ENCODE results near the gene TRAPPC10. TPM values are rescaled to one million over a fixed set of nuclear protein-coding genes. Genes with fewer than 3 reads are reported as not detected.

TRAPPC10 gene
- total and polyA plus RNA-seq, 2 of the 8 experiments (the other 6 are each of a cell fraction or from before 2014, with no cell fraction given) = 18.5 to 29.8 TPM

DNA sequence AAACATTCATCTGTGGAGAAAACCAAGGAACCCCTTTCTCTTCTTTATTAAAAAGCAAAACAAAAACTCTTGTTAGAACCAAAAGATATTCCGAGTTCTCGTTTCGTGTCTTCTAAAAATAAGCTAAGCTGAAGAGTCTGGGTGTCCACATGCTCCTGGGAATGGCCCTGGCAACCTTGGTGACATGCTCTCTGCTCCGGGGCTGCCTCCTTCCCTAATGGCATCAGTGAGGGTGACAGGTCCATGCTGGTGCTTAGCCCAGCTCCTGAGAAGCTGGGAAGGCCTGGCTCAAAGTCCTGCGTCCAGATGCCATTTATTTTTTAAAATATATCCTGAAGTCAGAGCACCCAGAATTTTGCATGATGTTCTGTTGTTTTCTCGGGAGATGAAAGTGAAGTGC lies 24.6 kb upstream of the TRAPPC10 start (continued):
- TF ChIP-seq POLR2AphosphoS5 (IDR thresholded peaks at IDR 0.05; ENCODE audit: low read depth, low read length) (no peak), JUND (IDR thresholded peaks at IDR 0.05; ENCODE audit: low read length) (no peak), TCF12 (IDR thresholded peaks at IDR 0.05; ENCODE audit: low read depth, low read length) (no peak), RFX5 (IDR thresholded peaks at IDR 0.05; ENCODE audit: borderline replicate concordance, low read depth, low read length) (no peak)
